ENCODE measurements around the gene CDH23. TPM values are rescaled to one million over a fixed set of nuclear protein-coding genes. Genes with fewer than 3 reads are reported as not detected.

The CDH23 gene
- polyA plus RNA-seq, 4 donors = 0.60 to 2.9 (median 1.5) TPM

GRCh38 chr10:71798308-71798624, 401.5 kb downstream of the CDH23 start:
- DNase-seq (ENCODE audit: low read depth in 4 of 4, low spot score in 3 of 4) = no peak

GRCh38 chr10:71799112-71799511, 402.4 kb downstream of the CDH23 start:
- DNase-seq (ENCODE audit: low read depth in 4 of 4, low spot score in 3 of 4) = no peak

GRCh38 chr10:71799608-71800453, 403.1 kb downstream of the CDH23 start:
- DNase-seq (ENCODE audit: low read depth in 4 of 4, low spot score in 3 of 4) = no peak

GRCh38 chr10:71801361-71801760, 404.6 kb downstream of the CDH23 start:
- DNase-seq (ENCODE audit: low read depth in 4 of 4, low spot score in 3 of 4) = no peak

- DNase-seq (ENCODE audit: low read depth in 4 of 4, low spot score in 3 of 4) = no peak
Observed at GRCh38 chr10:71802235-71802634, 405.5 kb downstream of the CDH23 start.

- DNase-seq (ENCODE audit: low read depth in 4 of 4, low spot score in 3 of 4) = no peak
Observed at GRCh38 chr10:71802715-71803488, 406.2 kb downstream of the CDH23 start.

GRCh38 chr10:71804077-71804476, 407.4 kb downstream of the CDH23 start:
- DNase-seq (ENCODE audit: low read depth in 4 of 4, low spot score in 3 of 4) = no peak

- no peak for DNase-seq (ENCODE audit: low read depth in 4 of 4, low spot score in 3 of 4)
Observed at GRCh38 chr10:71805776-71806703, 409.3 kb downstream of the CDH23 start.

DNA sequence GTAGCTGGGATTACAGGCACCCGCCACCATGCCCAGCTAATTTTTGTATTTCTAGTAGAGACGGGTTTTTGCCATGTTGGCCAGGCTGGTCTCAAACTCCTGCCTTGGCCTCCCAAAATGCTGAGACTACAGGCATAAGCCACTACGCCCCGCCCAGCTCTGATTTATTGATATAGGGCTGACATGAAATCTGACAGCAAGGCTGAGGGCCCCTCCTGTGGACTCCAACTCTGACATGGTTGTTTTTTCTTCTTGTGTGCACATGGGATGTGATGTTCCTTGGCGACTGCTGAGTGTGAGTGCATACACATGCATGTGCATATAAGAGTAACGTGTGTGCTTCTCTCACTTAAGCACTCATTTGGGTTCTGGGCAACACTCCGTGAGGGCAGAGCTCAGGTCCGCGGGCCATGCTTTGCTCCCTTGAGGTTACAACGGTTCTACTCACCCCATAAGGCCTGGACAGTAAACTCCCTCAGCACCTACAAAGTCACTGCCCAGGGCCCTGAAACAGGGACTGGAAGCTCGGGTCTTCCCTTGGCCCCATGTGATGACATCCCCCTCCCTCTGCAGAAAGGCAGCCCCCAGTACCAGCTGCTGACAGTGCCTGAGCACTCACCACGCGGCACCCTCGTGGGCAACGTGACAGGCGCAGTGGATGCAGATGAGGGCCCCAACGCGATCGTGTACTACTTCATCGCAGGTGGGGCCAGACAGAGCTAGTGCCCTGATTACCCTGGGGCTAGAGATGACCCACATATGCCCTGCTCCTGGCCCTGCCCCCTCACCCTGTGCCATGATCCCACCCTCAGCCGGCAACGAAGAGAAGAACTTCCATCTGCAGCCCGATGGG, 410.2 kb downstream of the CDH23 start:
- DNase-seq (ENCODE audit: low read depth in 4 of 4, low spot score in 3 of 4) = no peak

- DNase-seq (ENCODE audit: low read depth in 4 of 4, low spot score in 3 of 4) = no peak
Observed at GRCh38 chr10:71807557-71808510, 411.1 kb downstream of the CDH23 start.

DNA sequence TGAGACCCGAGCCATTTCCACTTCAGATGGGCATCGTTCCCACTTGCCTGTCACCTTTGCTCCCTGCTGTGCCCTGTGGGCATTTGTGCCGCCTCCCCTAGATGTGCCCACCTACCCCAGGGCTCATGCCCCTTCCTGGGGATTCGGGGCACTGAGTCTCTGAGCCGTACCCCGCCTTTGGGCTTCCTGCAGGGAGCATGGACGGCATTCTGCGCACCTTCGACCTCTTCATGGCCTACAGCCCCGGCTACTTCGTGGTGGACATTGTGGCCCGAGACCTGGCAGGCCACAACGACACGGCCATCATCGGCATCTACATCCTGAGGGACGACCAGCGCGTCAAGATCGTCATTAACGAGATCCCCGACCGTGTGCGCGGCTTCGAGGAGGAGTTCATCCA, 412.9 kb downstream of the CDH23 start:
- DNase-seq (ENCODE audit: low read depth in 4 of 4, low spot score in 3 of 4) = no peak

- no peak for DNase-seq (ENCODE audit: low read depth in 4 of 4, low spot score in 3 of 4)
Observed at GRCh38 chr10:71810048-71810750, 413.5 kb downstream of the CDH23 start.

DNA sequence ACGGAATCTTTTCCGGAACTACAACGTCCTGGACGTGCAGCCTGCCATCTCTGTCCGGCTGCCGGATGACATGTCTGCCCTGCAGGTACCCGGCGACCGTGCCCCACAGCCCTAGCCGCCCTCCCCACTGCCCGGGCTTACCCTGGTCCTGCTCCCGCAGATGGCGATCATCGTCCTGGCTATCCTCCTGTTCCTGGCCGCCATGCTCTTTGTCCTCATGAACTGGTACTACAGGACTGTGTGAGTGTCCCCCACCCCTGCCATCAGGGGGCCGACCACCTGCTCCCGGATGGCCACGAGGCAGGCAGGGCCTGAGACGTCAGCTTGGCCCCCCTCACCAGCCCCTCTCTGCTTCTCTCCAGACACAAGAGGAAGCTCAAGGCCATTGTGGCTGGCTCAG, 414.6 kb downstream of the CDH23 start:
- DNase-seq (ENCODE audit: low read depth in 4 of 4, low spot score in 3 of 4) = no peak

GRCh38 chr10:71812016-71812912, 415.5 kb downstream of the CDH23 start:
- no peak for DNase-seq (ENCODE audit: low read depth in 4 of 4, low spot score in 3 of 4)

- DNase-seq (ENCODE audit: low read depth in 4 of 4, low spot score in 3 of 4) = no peak
Observed at GRCh38 chr10:71812913-71813590, 416.3 kb downstream of the CDH23 start.

- DNase-seq (ENCODE audit: low read depth in 4 of 4, low spot score in 3 of 4) = no peak
Observed at GRCh38 chr10:71814922-71815411, 418.2 kb downstream of the CDH23 start.
